HCT116 (cell line): ENCODE results near the gene ZRANB1. TPM values are rescaled to one million over a fixed set of nuclear protein-coding genes. Genes with fewer than 3 reads are reported as not detected.

Experiments used
- ATAC-seq: fragments of 200-7000 bp; cut with Tn5 transposase; 2 replicates; pipeline ENCODE4 v1.9.1; 2020; ENCODE audit warnings: mild to moderate bottlenecking, moderate library complexity
- BruUV-seq: library from RNA; stranded (reverse); fragments of 400-500 nt; replicated peaks from 2 replicates; lab custom pipeline; 2021; lab: Mats Ljungman, UMichigan
- CTCF ChIA-PET: fragments of 300-600 bp; sonication (Branson Sonifier 250); formaldehyde crosslinking; loops from one replicate; lab custom pipeline; 2021; ENCODE audit warnings: antibody characterized with exemption; lab: Charles Lee
- POLR2A ChIA-PET: fragments of 300-600, 350-600 bp; sonication (Branson Sonifier 250); formaldehyde crosslinking; loops from one replicate; lab custom pipeline; 2021; ENCODE audit warnings: antibody characterized with exemption; lab: Charles Lee
- RAD21 ChIA-PET, 2 experiments: fragments of 300-600 bp; sonication (Branson Sonifier 250); formaldehyde crosslinking; loops; one replicate each; lab custom pipeline; 2023; ENCODE audit warnings: low total read pairs in 2 of 2; ENCODE audit not compliant: uncharacterized antibody in 2 of 2, unreplicated experiment in 2 of 2, low non-redundant PET in 1 of 2; lab: Charles Lee
- DNase-seq: peaks from one replicate; pipeline ENCODE4 v3.0.0-alpha.2; 2010; ENCODE audit warnings: low read depth, low spot score
- H2AFZ ChIP-seq: fragments of 200-600 bp; shearing (Covaris generic), sonication (generic); 2 replicates; pipeline ENCODE4 v1.6.1; 2017; ENCODE audit warnings: low read depth, mixed run types, mixed read lengths, antibody characterized with exemption, low read length; ENCODE audit not compliant: poor library complexity, severe bottlenecking
- H3K27ac ChIP-seq: 2 replicates; pipeline ENCODE4 v1.5.1; 2012; ENCODE audit warnings: low read depth, low read length
- H3K27me3 ChIP-seq: fragments of 200-600 bp; sonication (generic); 2 replicates; pipeline ENCODE4 v1.6.1; 2016; ENCODE audit warnings: mixed run types, low read length, mixed read lengths; ENCODE audit not compliant: insufficient read depth
- H3K36me3 ChIP-seq, 2 experiments: fragments of 200-500 bp in 1 of 2; fragments of 200-600 bp in 1 of 2; sonication (Bioruptor generic) in 1 of 2; sonication (generic) in 1 of 2; 2 replicates each; pipeline versions ENCODE4 v1.5.1 to v1.6.1; 2014 to 2016; ENCODE audit warnings: low read length in 2 of 2, inconsistent platforms in 1 of 2, mixed read lengths in 1 of 2, mixed run types in 1 of 2; ENCODE audit not compliant: insufficient read depth in 2 of 2, control insufficient read depth in 1 of 2
- H3K4me1 ChIP-seq, 2 experiments: fragments of 200-600 bp in 1 of 2; sonication (generic) in 1 of 2; 2 replicates each; pipeline versions ENCODE4 v1.5.1 to v1.6.1; 2012 to 2017; ENCODE audit warnings: low read length in 2 of 2, inconsistent platforms in 1 of 2, mild to moderate bottlenecking in 1 of 2, mixed read lengths in 1 of 2, mixed run types in 1 of 2, moderate library complexity in 1 of 2; ENCODE audit not compliant: insufficient read depth in 2 of 2, control insufficient read depth in 1 of 2
- H3K4me2 ChIP-seq: fragments of 200-600 bp; sonication (generic); 2 replicates; pipeline ENCODE4 v1.6.1; 2017; ENCODE audit warnings: mixed run types, low read length, mixed read lengths
- H3K4me3 ChIP-seq, 2 experiments: fragments of 200-600 bp in 1 of 2; sonication (generic) in 1 of 2; replicated peaks in 1 of 2; 2 replicates each; pipeline ENCODE4 v1.5.1; 2011 to 2016; ENCODE audit warnings: low read length in 2 of 2, control low read depth in 1 of 2, low read depth in 1 of 2, mild to moderate bottlenecking in 1 of 2, mixed read lengths in 1 of 2, mixed run types in 1 of 2
- H3K79me2 ChIP-seq: fragments of 200-600 bp; sonication (generic); 2 replicates; pipeline ENCODE4 v1.6.1; 2017; ENCODE audit warnings: mild to moderate bottlenecking, mixed run types, low read length, moderate library complexity, mixed read lengths; ENCODE audit not compliant: insufficient read depth
- H3K9ac ChIP-seq: fragments of 200-600 bp; sonication (generic); 2 replicates; pipeline ENCODE4 v1.6.1; 2016; ENCODE audit warnings: low read length, mixed read lengths
- H3K9me2 ChIP-seq: fragments of 200-600 bp; sonication (generic), shearing (Covaris generic); 2 replicates; pipeline ENCODE4 v1.6.1; 2017; ENCODE audit warnings: mixed run types, mild to moderate bottlenecking, moderate library complexity; ENCODE audit not compliant: insufficient read depth
- H3K9me3 ChIP-seq, 2 experiments: fragments of 200-500 bp in 1 of 2; fragments of 200-600 bp in 1 of 2; sonication (Bioruptor generic) in 1 of 2; sonication (generic) in 1 of 2; 2 replicates each; pipeline ENCODE4 v1.6.1; 2014 to 2017; ENCODE audit warnings: low read length in 2 of 2, mixed read lengths in 2 of 2, inconsistent platforms in 1 of 2, low read depth in 1 of 2, mild to moderate bottlenecking in 1 of 2, mixed run types in 1 of 2, moderate library complexity in 1 of 2; ENCODE audit not compliant: control insufficient read depth in 1 of 2, insufficient read depth in 1 of 2
- H4K20me1 ChIP-seq: fragments of 200-600 bp; sonication (generic), shearing (Covaris generic); 2 replicates; pipeline ENCODE4 v1.6.1; 2017; ENCODE audit warnings: mixed run types, mild to moderate bottlenecking, moderate library complexity; ENCODE audit not compliant: insufficient read depth
- ATF3 ChIP-seq: IDR thresholded peaks from 2 replicates; pipeline ENCODE4 v1.6.1; 2012
- CTCF ChIP-seq, 3 experiments: fragments of 200-600 bp in 1 of 3; sonication (generic) in 1 of 3; IDR thresholded peaks in 2 of 3; conservative IDR thresholded peaks in 1 of 3; 2 replicates each; pipeline ENCODE4 v1.5.1; 2012 to 2017; ENCODE audit warnings: low read depth in 2 of 3, low read length in 2 of 3, antibody characterized with exemption in 1 of 3, borderline replicate concordance in 1 of 3, control low read depth in 1 of 3, mild to moderate bottlenecking in 1 of 3, mixed read lengths in 1 of 3, mixed run types in 1 of 3, moderate library complexity in 1 of 3; ENCODE audit not compliant: insufficient read depth in 1 of 3
- EGR1 ChIP-seq: IDR thresholded peaks from 2 replicates; pipeline ENCODE4 v1.6.1; 2012; ENCODE audit warnings: low read depth
- ELF1 ChIP-seq: IDR thresholded peaks from 2 replicates; pipeline ENCODE4 v1.6.1; 2012; ENCODE audit warnings: low read depth, borderline replicate concordance
- EZH2 ChIP-seq: fragments of 200-600 bp; sonication (generic); IDR thresholded peaks from 2 replicates; pipeline ENCODE4 v1.6.1; 2017; ENCODE audit warnings: antibody characterized with exemption, mixed run types
- EZH2phosphoT487 ChIP-seq: fragments of 200-600 bp; IDR thresholded peaks from 2 replicates; pipeline ENCODE4 v1.6.1; 2018; ENCODE audit warnings: antibody characterized with exemption, borderline replicate concordance
- REST ChIP-seq: IDR thresholded peaks from 2 replicates; pipeline ENCODE4 v1.6.1; 2012; ENCODE audit warnings: low read depth
- SRF ChIP-seq: IDR thresholded peaks from 2 replicates; pipeline ENCODE4 v1.6.1; 2012; ENCODE audit warnings: low read depth
- ZFX ChIP-seq: fragments of 450-650 bp; IDR thresholded peaks from 2 replicates; pipeline ENCODE4 v1.6.1; 2017
- intact Hi-C: fragments of 100-400 bp; cut with micrococcal nuclease; formaldehyde crosslinking; loops from 2 replicates; pipeline ENCODE4 v1.10.0; 2022
- total RNA-seq: library from RNA; stranded (reverse); gene quantifications from one replicate; pipeline ENCODE4 v1.2.1, GENCODE V29; 2021; ENCODE audit not compliant: unreplicated experiment

ZRANB1 gene
- total RNA-seq, 1 experiment from 2014 or later: 23.9 TPM

- intact Hi-C loops: no loop called here
- no peaks in the 10 kb centered on the region for H3K9me2 ChIP-seq
- RAD21 ChIA-PET: no interaction called here
- H3K79me2 ChIP-seq: peaks cover 96% of the 10 kb centered on the region
- H3K4me3 ChIP-seq: no peak overlapping the region
- no peak overlapping the region for H2AFZ ChIP-seq
- no TSS peak for BruUV-seq
- no peaks in the 10 kb centered on the region for H4K20me1 ChIP-seq
- POLR2A ChIA-PET: no interaction called here
- H3K27me3 ChIP-seq: no peaks in the 10 kb centered on the region
- peaks cover 0 to 4% of the 10 kb centered on the region in 2 experiments; a peak in 1 of 4 replicates for H3K36me3 ChIP-seq
- H3K4me2 ChIP-seq: no peak overlapping the region
- peaks cover 41 to 49% of the 10 kb centered on the region in 2 experiments for H3K4me1 ChIP-seq
- CTCF ChIA-PET: interaction anchor here (4.1 kb wide), 1 partner anchor 13 kb away, joined by 47 read pairs; no protein-coding TSS in a partner anchor
- no peak for DNase-seq
- no peak overlapping the region for H3K9ac ChIP-seq
- no peaks in the 10 kb centered on the region for H3K9me3 ChIP-seq
- no peak for TF ChIP-seq SRF
- TF ChIP-seq CTCF (IDR thresholded peaks at IDR 0.05 in 2 of 3, conservative IDR thresholded peaks at IDR 0.05 in 1 of 3; ENCODE audit: borderline replicate concordance in 1 of 3, insufficient read depth in 1 of 3, low read depth in 2 of 3, low read length in 2 of 3): no peak
- TF ChIP-seq REST: no peak
- no peak for TF ChIP-seq ELF1
- no peak for TF ChIP-seq EGR1
- no peak for TF ChIP-seq EZH2
- TF ChIP-seq ZFX: no peak
- TF ChIP-seq EZH2phosphoT487: no peak
- TF ChIP-seq ATF3: no peak
- ATAC-seq: no peak
- no peak overlapping the region for H3K27ac ChIP-seq
These were observed 91.4 kb downstream of the ZRANB1 start for GRCh38 chr10:125033146-125033924.
